GM21381 (cell line): Measurements from ENCODE around the gene PXDN.
"Not testable (repeated sequence)": the region's sequence is repeated elsewhere in the genome, so short reads cannot be mapped to it uniquely, and the experiment has no call there.

ENCODE experiments used
- ATAC-seq: cut with Tn5 transposase; IDR thresholded peaks from one replicate; pipeline ENCODE4 v1.9.1; 2021; ENCODE audit warnings: mild to moderate bottlenecking, moderate library complexity; ENCODE audit not compliant: unreplicated experiment

Gene PXDN

GRCh38 chr2:1742301-1742680, 2.0 kb downstream of the PXDN start:
- ATAC-seq = no peak

DNA sequence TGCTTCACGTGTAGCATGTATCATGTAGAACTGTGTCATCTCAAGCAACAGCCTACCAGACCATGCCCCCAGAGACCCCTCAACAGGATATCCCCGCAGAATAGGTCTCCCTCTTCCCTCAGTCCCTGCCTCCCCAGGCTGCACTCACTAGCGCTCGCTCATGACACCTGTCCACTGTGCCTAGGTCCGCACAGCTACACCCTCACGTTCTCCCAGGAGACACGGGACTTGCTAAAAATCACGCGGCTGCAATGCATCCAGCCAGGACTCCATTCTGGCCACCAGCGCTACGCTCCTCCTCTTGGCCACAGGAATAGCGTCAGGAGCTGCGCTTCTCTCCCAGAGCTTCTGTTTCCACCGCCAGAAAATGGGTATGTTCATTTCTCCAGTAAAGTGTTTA, 2.5 kb downstream of the PXDN start:
- ATAC-seq = no peak

DNA sequence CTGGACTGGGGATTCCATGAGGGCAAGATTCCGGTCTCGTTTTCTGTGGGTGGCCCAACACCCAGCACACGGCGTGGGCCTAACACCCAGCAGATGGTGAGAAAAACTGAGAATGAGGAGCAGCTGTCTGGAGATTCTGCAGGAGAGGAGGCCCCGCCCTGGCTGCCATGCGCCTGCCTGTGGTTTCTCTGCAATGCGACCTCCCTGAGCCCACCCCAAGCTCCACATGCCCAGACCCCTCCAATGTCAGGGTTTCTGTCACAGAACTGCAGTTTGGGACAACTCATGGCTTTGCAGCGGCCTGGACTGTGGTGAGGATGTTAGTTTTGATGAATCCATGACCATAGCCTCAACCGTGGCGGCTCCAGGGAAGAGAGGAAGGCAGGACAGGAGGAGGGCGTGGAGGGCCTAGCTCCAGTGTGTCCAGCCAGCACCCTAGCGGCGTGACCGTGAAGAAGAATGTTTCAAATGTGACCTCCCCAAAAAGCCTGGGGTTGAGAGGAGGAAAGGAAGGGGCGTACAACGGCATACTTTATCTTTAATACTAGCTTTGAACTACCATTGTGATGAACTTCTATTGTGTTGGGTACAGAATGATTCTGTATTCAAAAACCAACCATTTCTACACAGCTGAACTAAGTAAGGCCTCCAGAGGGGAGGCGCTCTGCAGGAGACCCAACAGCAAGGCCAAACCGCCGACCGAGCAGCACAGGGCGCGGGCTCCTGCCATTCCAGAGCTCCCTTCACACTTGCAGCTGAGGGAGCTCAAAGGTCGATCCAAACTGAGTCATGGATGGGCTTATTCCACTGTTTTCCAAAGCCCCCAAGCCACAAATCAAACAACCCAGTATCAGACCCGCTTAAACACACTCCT, 3.4 kb downstream of the PXDN start:
- no peak for ATAC-seq

- no peak for ATAC-seq
Measured at GRCh38 chr2:1739961-1740715, 4.2 kb downstream of the PXDN start.

GRCh38 chr2:1739322-1739957, 4.9 kb downstream of the PXDN start:
- ATAC-seq = no peak

- ATAC-seq = no peak
Measured at GRCh38 chr2:1738646-1739302, 5.5 kb downstream of the PXDN start.

- no peak for ATAC-seq
Measured at GRCh38 chr2:1738163-1738562, 6.2 kb downstream of the PXDN start.

- no peak for ATAC-seq
Measured at GRCh38 chr2:1736997-1737480, 7.3 kb downstream of the PXDN start.

DNA sequence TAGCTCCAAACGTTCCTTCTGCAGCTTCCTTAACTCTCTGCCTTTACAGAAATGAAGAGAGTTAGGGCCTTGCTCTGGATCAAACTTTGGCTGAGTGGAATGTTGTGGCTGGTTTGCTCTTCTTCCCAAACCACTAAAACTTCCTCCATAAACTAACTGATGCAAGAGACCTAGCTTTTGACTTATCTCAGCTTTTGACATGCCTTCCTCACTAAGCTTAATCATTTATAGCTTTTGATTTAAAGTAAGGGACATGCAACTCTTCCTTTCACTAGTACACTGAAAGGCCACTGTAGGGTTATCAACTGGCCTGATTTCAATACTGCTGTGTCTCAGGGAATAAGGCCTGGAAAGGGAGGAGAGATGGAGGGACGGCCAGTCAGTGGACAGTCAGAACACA, 8.3 kb downstream of the PXDN start:
- no peak for ATAC-seq

- not testable (repeated sequence) for ATAC-seq
Measured at GRCh38 chr2:1733298-1733697, 11.0 kb downstream of the PXDN start.

GRCh38 chr2:1731963-1732768, 12.1 kb downstream of the PXDN start:
- no peak for ATAC-seq

DNA sequence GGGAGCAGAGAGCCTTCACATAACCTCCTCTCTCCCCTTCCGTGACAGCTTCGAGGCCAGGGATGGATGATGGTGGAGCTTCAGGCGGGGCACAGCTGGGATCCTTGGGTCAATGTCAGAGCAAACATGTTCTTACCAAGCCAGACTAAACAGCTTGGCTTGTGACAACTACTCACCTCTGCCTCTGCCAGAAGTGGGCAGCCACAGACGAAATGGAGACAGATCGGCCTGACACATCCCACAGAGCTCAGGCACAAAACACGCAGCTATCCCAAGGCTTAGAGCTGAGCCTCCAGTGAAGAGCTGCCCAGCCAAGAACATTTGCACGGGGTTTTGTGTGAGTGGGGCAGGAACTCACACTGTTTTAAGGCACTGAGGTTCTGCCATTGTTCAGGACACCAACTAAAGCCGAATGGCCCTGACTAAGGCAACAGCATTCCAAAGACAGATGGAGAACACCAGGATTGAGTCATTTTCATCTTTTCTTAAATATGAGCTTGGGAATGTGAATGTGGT, 12.8 kb downstream of the PXDN start:
- ATAC-seq = no peak

- ATAC-seq = no peak
Measured at GRCh38 chr2:1730015-1730927, 14.0 kb downstream of the PXDN start.

DNA sequence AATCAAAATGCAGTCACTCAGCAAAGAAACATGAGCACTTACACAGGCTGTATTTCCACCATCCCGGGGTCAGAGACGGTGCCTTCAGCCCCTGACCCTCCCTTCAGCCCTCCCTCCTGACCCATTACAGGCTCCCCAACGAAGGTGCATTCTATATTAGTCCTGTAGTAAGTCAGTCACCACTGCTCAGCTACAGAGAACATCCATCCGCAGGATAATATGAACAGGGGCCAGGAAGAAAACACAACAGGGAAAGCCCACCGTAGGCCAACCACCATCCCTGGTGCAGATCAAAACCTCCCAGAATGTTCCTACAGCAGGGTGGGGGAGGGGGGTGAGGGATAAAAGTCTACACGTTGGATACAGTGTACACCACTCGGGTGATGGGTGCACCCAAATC, 15.1 kb downstream of the PXDN start:
- ATAC-seq = no peak

GRCh38 chr2:1728821-1729220, 15.5 kb downstream of the PXDN start:
- ATAC-seq = no peak

- no peak for ATAC-seq
Measured at GRCh38 chr2:1727796-1728474, 16.4 kb downstream of the PXDN start.

DNA sequence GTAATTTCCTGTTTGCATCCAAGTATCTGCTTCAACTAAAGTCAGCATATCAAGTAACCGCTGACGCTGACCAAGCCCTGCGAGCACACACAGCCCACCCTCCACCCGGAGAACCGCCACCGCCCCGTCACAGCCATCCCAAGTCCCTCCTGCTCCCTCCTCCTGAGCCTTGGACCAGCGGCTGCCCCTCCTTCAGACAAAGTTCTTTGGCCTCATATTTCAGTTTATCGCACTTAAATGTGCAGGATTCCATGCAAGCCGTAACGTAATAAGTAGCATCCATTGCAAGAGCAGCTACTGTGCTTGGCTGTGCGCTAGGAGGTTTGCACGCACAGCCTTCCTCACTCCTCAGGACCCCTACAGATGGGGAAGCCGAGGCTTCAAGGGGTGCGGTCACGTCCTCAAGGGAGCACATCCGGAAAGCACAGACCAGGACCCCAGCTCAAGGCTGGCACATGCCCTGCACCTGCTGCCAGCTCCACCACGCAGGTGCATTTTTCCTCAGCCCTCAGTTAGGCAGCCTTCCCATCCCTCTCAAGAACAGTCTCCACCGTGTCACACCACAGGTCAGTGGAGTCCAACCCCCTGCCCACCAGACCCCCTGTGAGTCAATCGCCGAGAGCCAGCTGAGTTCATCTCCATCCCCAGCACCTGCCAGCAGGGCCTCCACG, 17.1 kb downstream of the PXDN start:
- ATAC-seq = no peak

DNA sequence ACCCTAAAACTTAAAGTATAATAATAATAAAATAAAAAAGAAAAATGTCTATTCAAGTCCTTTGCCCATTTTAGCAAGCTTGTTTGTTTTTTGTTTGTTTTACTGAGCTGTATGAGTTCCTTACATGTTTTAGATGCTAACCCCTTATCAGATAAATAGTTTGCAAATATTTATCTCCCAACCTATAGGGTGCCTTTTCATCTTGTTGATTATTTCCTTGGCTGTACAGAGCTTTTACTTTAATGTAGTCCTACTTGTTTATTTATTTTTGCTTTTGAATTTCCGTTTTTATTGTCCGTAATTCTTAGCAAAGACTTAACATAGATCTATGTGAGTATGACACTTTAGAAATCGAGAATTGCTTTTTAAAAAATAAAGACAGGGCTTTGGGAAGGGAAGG, 17.8 kb downstream of the PXDN start:
- no peak for ATAC-seq
